ENCODE measurements around the gene SCNM1.
A peak's percentile ranks its signal among the peaks of the same experiment; 100 is the strongest.
"Not testable (repeated sequence)": the region's sequence is repeated elsewhere in the genome, so short reads cannot be mapped to it uniquely, and the experiment has no call there.

The SCNM1 gene

DNA sequence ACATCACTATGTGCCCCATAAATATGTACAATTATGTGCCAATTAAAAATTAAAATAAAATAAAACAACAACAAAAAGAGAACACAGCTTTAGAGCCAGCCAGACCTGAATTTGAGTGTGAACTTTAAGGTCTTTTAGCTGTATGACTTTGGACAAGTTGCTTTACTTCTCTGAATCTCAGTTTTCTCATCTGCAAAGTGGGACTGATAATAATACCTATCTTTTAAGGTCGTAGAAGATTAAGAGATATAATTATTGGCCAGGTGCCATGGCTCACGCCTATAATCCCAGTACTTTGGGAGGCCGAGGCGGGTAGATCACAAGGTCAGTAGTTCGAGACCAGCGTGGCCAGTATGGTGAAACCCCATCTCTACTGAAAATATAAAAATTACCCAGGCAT, 27.4 kb downstream of the SCNM1 start:
- DNase-seq (ENCODE audit: low spot score): no peak

GRCh38 chr1:151193856-151194255, 27.9 kb downstream of the SCNM1 start:
- DNase-seq (ENCODE audit: low spot score): no peak

DNA sequence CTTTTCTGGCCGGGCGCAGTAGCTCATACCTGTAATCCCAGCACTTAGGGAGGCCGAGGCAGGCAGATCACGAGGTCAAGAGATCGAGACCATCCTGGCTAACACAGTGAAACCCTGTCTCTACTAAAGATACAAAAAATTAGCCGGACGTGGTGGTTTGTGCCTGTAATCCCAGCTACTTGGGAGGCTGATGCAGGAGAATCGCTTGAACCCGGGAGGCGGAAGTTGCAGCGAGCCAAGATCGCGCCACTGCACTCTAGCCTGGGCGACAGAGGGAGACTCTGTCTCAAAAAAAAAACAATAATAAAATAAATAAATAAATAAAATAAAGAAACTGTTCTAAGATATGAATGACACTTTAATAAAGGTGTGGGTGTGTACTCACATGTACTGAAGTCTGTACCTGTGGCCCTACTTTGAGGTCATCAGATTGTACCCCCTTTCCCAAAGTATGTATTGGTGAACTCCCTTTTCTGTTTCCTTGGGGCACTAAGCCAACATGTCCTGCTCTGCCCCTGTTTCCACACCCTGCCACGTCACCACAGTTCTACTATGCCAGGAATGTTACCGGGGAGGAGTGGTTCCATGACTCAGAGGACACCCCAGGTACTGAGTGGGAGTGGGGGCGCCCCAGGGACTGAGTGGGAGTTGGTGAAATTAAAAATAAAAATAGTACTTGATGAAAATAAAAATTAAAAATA, 29.1 kb downstream of the SCNM1 start:
- DNase-seq (ENCODE audit: low spot score): not testable (repeated sequence)

DNA sequence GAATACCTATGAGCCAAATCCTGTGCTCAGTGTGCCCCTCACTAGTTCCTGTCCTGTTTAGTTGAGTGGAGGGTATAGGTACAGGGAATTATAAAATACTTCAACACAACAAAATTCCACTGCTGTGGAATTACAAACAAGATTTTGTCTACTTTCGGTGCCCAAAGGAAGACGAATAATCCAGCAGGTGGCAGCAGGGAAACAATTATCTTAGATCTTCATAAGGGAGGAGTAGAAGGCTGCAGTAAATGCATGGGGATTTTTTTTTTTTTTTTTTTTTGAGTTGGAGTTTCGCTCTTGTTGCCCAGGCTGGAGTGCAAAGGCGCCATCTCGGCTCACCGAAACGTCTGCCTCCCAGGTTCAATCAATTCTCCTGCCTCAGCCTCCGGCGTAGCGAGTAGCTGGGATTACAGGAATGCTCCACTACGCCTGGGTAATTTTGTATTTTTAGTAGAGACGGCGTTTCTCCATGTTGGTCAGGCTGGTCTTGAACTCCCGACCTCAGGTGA, 30.4 kb downstream of the SCNM1 start:
- DNase-seq (ENCODE audit: low spot score): peak; percentile 70

DNA sequence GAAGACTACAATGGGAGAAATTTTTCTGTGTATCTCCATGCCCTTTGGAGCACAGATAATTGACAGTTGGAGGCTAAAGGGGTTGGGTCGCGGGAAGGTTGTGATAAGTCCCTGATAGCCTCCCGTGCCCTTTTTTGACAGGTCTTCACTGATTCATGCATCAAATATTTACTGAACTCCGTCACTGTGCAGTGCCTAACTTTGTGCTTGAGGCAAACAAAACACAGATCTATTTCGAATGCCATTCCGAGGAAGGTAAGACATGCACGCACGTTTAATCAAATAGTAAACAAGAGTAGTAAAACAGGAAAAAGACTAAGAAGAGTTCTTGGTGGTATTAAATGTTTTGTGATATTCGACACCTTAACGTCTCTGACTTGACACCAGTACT, 31.9 kb downstream of the SCNM1 start:
- peak; percentile 4 for DNase-seq (ENCODE audit: low spot score)

DNA sequence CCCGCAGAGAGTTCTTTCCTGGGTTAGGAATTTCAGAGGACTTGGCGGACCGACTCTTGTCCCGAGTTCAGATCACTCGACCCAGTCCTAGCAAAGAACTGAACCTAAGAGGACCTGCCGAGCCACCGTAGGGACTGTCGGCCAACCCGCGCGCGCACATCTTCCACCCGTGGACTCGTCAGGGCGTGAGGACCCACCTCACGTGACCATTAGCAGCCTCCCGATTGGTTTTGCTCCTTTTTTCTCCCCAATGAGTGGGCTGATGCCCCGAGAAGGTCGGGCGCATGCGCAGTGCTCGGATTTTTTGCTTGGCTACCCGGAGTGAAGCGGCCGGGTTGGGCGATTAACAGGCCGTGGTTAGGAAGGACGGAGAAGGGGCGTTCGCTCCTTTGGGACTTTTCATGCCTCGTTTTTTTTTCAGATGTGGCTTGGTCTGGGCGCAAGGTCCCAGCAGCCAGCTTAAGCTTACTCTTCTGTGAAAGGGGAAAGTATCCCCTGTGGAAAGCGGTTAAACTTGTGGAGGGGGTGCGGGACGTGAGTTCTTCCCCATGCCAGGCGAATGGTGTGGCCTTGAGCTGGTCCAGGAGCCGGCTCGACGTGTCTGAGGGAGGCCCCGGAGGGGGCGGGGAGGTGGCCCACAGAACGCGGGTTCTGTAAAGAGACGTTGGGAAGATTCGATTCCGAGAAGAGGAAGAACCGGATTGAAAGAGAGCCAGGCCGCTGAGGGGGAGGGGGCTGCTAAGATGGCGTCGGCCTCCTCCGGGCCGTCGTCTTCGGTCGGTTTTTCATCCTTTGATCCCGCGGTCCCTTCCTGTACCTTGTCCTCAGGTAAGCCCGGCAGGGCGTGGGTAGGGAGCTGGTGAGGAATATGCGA, 32.5 kb downstream of the SCNM1 start, which contains the start of gene PIP5K1A:
PIP5K1A (plus strand) TSS at position 299 of the 874 bp plus-strand sequence; CDS start at position 744, 445 bp downstream.
- peak; percentile 99 for DNase-seq (ENCODE audit: low spot score)

GRCh38 chr1:151199873-151200581, 34.1 kb downstream of the SCNM1 start:
- peak; percentile 15 for DNase-seq (ENCODE audit: low spot score)

DNA sequence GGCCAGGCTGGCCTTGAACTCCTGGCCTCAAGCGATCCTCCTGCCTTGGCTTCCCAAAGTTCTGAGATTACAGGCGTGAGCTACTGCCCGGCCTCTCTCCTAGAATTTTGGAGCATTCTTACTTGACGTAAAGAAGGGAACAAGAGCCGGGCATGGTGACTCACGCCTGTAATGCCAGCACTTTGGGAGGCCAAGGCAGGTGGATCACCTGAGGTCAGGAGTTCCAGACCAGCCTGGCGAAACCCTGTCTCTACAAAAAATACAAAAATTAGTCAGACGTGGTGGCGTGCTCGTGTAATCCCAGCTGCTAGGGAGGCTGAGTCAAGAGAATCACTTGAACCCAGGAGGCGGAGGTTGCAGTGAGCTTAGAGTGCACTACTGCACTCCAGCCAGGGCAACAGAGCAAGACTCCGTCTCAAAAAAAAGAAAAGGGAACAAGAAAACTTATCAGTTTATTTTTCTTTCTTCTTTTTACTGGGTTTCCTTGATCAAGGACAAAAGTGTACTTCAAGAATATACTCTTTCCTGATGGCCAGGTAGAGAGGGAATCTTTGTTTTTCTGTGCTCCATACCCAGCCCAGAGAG, 39.5 kb downstream of the SCNM1 start:
- DNase-seq (ENCODE audit: low spot score): not testable (repeated sequence)

DNA sequence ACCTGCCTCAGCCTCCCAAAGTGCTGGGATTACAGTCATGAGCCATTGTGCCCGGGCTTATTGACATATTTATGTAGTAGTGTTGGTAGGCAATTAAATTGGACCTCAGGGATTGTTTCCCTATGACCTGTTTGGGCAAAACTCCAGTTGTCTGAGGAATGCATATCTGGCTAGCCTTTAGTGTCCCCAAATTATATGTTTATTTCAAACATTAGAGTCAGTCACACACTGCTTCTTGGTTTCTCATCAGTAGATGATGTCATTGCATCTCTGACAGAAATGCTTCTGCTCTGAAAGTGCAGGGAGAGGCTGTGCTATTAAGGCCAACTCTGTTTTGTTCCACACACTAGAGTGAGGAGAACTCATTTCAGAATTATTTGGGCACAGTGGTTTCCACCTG, 44.9 kb downstream of the SCNM1 start:
- no peak for DNase-seq (ENCODE audit: low spot score)

- DNase-seq (ENCODE audit: low spot score): peak; percentile 18
Observed at GRCh38 chr1:151211972-151212705, 46.2 kb downstream of the SCNM1 start.

DNA sequence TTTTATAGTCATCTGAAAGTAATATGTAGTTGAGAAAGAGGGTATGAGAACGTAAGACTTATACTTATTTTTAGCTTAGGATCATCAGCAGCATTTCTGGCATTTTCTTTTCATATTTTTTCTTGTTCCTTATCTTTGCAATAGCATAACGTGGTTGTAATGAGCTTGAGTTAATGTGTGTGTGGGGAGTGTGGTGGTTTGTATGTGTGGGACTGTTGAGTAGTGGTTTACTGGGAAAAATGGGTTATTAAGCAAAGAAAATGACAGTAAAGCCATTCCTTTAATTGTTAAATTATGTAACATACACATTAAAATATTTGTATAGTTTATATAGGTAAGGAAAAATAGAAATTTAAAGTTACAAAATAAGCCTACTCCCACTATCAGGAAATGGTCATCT, 47.6 kb downstream of the SCNM1 start:
- DNase-seq (ENCODE audit: low spot score): no peak
